H1 (cell line): Measurements from ENCODE around the gene COX10. TPM values are rescaled to one million over a fixed set of nuclear protein-coding genes. Genes with fewer than 3 reads are reported as not detected.
A peak's percentile ranks its signal among the peaks of the same experiment; 100 is the strongest.

Experiments
- CTCF ChIA-PET: fragments of 300-600 bp; sonication (Branson Sonifier 250); formaldehyde crosslinking; loops from one replicate; lab custom pipeline; 2021; ENCODE audit not compliant: partially characterized antibody; lab: Charles Lee
- POLR2A ChIA-PET: fragments of 300-600 bp; sonication (Branson Sonifier 250); formaldehyde crosslinking; loops from one replicate; lab custom pipeline; 2021; ENCODE audit warnings: inconsistent platforms; ENCODE audit not compliant: partially characterized antibody; lab: Charles Lee
- DNase-seq, 2 experiments: peaks; one replicate each; pipeline versions ENCODE4 v3.0.0 to v3.0.0-alpha.2; 2010 to 2022; ENCODE audit warnings: low spot score in 2 of 2, low read depth in 1 of 2, mixed read lengths in 1 of 2
- FAIRE-seq: peaks from 2 replicates; lab custom pipeline; 2011; peaks lifted over from hg19 to GRCh38; lab: Jason Lieb, UNC
- H2AFZ ChIP-seq: 2 replicates; pipeline ENCODE4 v1.8.1; 2012; ENCODE audit warnings: low read length, inconsistent platforms
- H2AK5ac ChIP-seq: 2 replicates; pipeline ENCODE4 v1.6.1; 2013; ENCODE audit warnings: low read depth, low read length
- H2BK120ac ChIP-seq: replicated peaks from 2 replicates; pipeline ENCODE3; 2013; ENCODE audit warnings: low read depth, low read length, inconsistent platforms
- H2BK12ac ChIP-seq: 2 replicates; pipeline ENCODE4 v1.6.1; 2013; ENCODE audit warnings: low read depth, low read length
- H2BK15ac ChIP-seq: 2 replicates; pipeline ENCODE4 v1.6.1; 2013; ENCODE audit warnings: low read length
- H2BK20ac ChIP-seq: 2 replicates; pipeline ENCODE4 v1.6.1; 2013; ENCODE audit warnings: low read length
- H2BK5ac ChIP-seq: 2 replicates; pipeline ENCODE4 v1.6.1; 2013; ENCODE audit warnings: low read depth, low read length
- H3K14ac ChIP-seq: 2 replicates; pipeline ENCODE4 v1.6.1; 2013; ENCODE audit warnings: inconsistent platforms; ENCODE audit not compliant: insufficient read length
- H3K18ac ChIP-seq: 2 replicates; pipeline ENCODE4 v1.6.1; 2013; ENCODE audit warnings: low read length; ENCODE audit errors: extremely low read depth
- H3K23ac ChIP-seq: 2 replicates; pipeline ENCODE4 v1.6.1; 2013; ENCODE audit warnings: inconsistent platforms; ENCODE audit not compliant: insufficient read length
- H3K23me2 ChIP-seq: 2 replicates; pipeline ENCODE4 v1.6.1; 2013; ENCODE audit warnings: low read depth, low read length
- H3K27ac ChIP-seq: 2 replicates; pipeline ENCODE4 v1.6.1; 2011; ENCODE audit warnings: low read depth, low read length, inconsistent platforms
- H3K27me3 ChIP-seq, 4 experiments: replicated peaks in 1 of 4; 1 replicate in 1 of 4; 2 replicates in 3 of 4; pipeline versions ENCODE4 v1.6.1 to v1.8.1; 2011 to 2013; ENCODE audit warnings: low read length in 3 of 4, mild to moderate bottlenecking in 3 of 4, inconsistent platforms in 2 of 4, mixed read lengths in 2 of 4, moderate library complexity in 1 of 4; ENCODE audit not compliant: control insufficient read depth in 3 of 4, insufficient read depth in 3 of 4; ENCODE audit errors: extremely low read depth in 1 of 4
- H3K36me3 ChIP-seq, 4 experiments: 2 replicates each; pipeline versions ENCODE4 v1.6.1 to v1.8.1; 2011 to 2013; ENCODE audit warnings: mild to moderate bottlenecking in 4 of 4, low read length in 3 of 4, moderate library complexity in 2 of 4, control low read depth in 1 of 4, inconsistent platforms in 1 of 4; ENCODE audit not compliant: insufficient read depth in 4 of 4, control insufficient read depth in 2 of 4
- H3K4ac ChIP-seq: replicated peaks from 2 replicates; pipeline ENCODE3; 2013; ENCODE audit warnings: low read length, low read depth, mixed read lengths, inconsistent platforms; ENCODE audit not compliant: insufficient read length
- H3K4me1 ChIP-seq, 4 experiments: replicated peaks in 1 of 4; 1 replicate in 1 of 4; 2 replicates in 3 of 4; pipeline versions ENCODE4 v1.6.1 to v1.8.1; 2011 to 2013; ENCODE audit warnings: low read length in 3 of 4, inconsistent platforms in 2 of 4, mixed read lengths in 1 of 4; ENCODE audit not compliant: insufficient read depth in 4 of 4, control insufficient read depth in 3 of 4
- H3K4me2 ChIP-seq, 2 experiments: 2 replicates each; pipeline versions ENCODE4 v1.6.1 to v1.8.1; 2011 to 2013; ENCODE audit warnings: low read depth in 2 of 2, low read length in 2 of 2, control low read depth in 1 of 2, inconsistent platforms in 1 of 2, mild to moderate bottlenecking in 1 of 2; ENCODE audit not compliant: insufficient read depth in 1 of 2
- H3K4me3 ChIP-seq, 4 experiments: fragments of 200-600, 300-600 bp in 1 of 4; sonication (generic), shearing (Covaris generic), sonication (Bioruptor Twin) in 1 of 4; 2 replicates each; pipeline versions ENCODE4 v1.5.1 to v1.8.1; 2011 to 2016; ENCODE audit warnings: low read length in 4 of 4, low read depth in 3 of 4, control low read depth in 2 of 4, inconsistent platforms in 2 of 4, mild to moderate bottlenecking in 2 of 4, mixed read lengths in 1 of 4, moderate library complexity in 1 of 4; ENCODE audit not compliant: insufficient read depth in 2 of 4; ENCODE audit errors: extremely low read depth in 1 of 4
- H3K56ac ChIP-seq: replicated peaks from 2 replicates; pipeline ENCODE3; 2013; ENCODE audit warnings: low read depth, mild to moderate bottlenecking, mixed read lengths, low read length, inconsistent platforms; ENCODE audit not compliant: insufficient read length
- H3K79me1 ChIP-seq: 2 replicates; pipeline ENCODE4 v1.6.1; 2013; ENCODE audit warnings: low read depth, low read length, control low read depth
- H3K79me2 ChIP-seq, 2 experiments: 2 replicates each; pipeline versions ENCODE4 v1.6.1 to v1.8.1; 2012 to 2013; ENCODE audit warnings: low read length in 2 of 2, mild to moderate bottlenecking in 2 of 2, inconsistent platforms in 1 of 2; ENCODE audit not compliant: insufficient read depth in 2 of 2, control insufficient read depth in 1 of 2
- H3K9ac ChIP-seq, 4 experiments: replicated peaks in 1 of 4; 1 replicate in 1 of 4; 2 replicates in 3 of 4; pipeline versions ENCODE4 v1.6.1 to v1.8.1; 2011 to 2013; ENCODE audit warnings: low read depth in 3 of 4, low read length in 3 of 4, control low read depth in 2 of 4, mild to moderate bottlenecking in 2 of 4, moderate library complexity in 2 of 4, inconsistent platforms in 1 of 4; ENCODE audit errors: extremely low read depth in 1 of 4
- H3K9me3 ChIP-seq, 2 experiments: 2 replicates each; pipeline versions ENCODE4 v1.6.1 to v1.8.1; 2012 to 2013; ENCODE audit warnings: mild to moderate bottlenecking in 2 of 2, moderate library complexity in 2 of 2, control low read depth in 1 of 2, inconsistent platforms in 1 of 2, low read depth in 1 of 2, low read length in 1 of 2, mixed read lengths in 1 of 2; ENCODE audit not compliant: insufficient read depth in 2 of 2
- H4K20me1 ChIP-seq, 2 experiments: replicated peaks in 1 of 2; 2 replicates each; pipeline versions ENCODE3 to v1.8.1; 2011 to 2013; ENCODE audit warnings: inconsistent platforms in 2 of 2, low read length in 2 of 2, mild to moderate bottlenecking in 1 of 2; ENCODE audit not compliant: insufficient read depth in 2 of 2, control insufficient read depth in 1 of 2
- H4K5ac ChIP-seq: 2 replicates; pipeline ENCODE4 v1.6.1; 2013; ENCODE audit warnings: low read length, low read depth, mixed read lengths, inconsistent platforms; ENCODE audit not compliant: insufficient read length
- H4K8ac ChIP-seq: 2 replicates; pipeline ENCODE4 v1.8.0; 2013; ENCODE audit warnings: mild to moderate bottlenecking, moderate library complexity, low read length, inconsistent platforms; ENCODE audit not compliant: insufficient read depth; ENCODE audit errors: extremely low read depth
- H4K91ac ChIP-seq: replicated peaks from 2 replicates; pipeline ENCODE3; 2013; ENCODE audit warnings: low read length, mixed read lengths, inconsistent platforms; ENCODE audit not compliant: insufficient read length
- CREB1 ChIP-seq: IDR thresholded peaks from 2 replicates; pipeline ENCODE4 v1.6.1; 2012; ENCODE audit warnings: inconsistent platforms
- EGR1 ChIP-seq: IDR thresholded peaks from 2 replicates; pipeline ENCODE4 v1.6.1; 2011; ENCODE audit warnings: low read depth, low read length, borderline replicate concordance
- KDM1A ChIP-seq: fragments of 200-600, 300-600 bp; sonication (generic); IDR thresholded peaks from 2 replicates; pipeline ENCODE4 v1.7.1; 2016; ENCODE audit warnings: mild to moderate bottlenecking, low read length, borderline replicate concordance
- MAFK ChIP-seq: IDR thresholded peaks from 2 replicates; pipeline ENCODE4 v1.6.1; 2012; ENCODE audit warnings: low read depth, mild to moderate bottlenecking, improper control_type of control experiment, low read length
- NRF1 ChIP-seq: IDR thresholded peaks from 2 replicates; pipeline ENCODE4 v1.6.1; 2011; ENCODE audit warnings: mild to moderate bottlenecking, low read depth, low read length, improper control_type of control experiment
- PHF8 ChIP-seq: fragments of 200-600 bp; sonication (generic); conservative IDR thresholded peaks from 2 replicates; pipeline ENCODE4 v1.7.1; 2012; ENCODE audit warnings: low read depth, mild to moderate bottlenecking, inconsistent platforms, low read length, moderate library complexity
- SIRT6 ChIP-seq: IDR thresholded peaks from one replicate; pipeline ENCODE4 v1.7.1; 2012; ENCODE audit warnings: low read length, inconsistent platforms
- SP4 ChIP-seq: IDR thresholded peaks from 2 replicates; pipeline ENCODE4 v1.6.1; 2012; ENCODE audit warnings: low read length, inconsistent platforms
- SUZ12 ChIP-seq: fragments of 200-600 bp; sonication (generic); IDR thresholded peaks from 2 replicates; pipeline ENCODE4 v1.6.1; 2012; ENCODE audit warnings: mild to moderate bottlenecking, inconsistent platforms, low read length, moderate library complexity, mixed read lengths
- TAF1 ChIP-seq: IDR thresholded peaks from 2 replicates; pipeline ENCODE4 v1.6.1; 2011; ENCODE audit warnings: mild to moderate bottlenecking, low read depth, low read length
- WGBS, 2 experiments: shearing (Covaris generic) in 1 of 2; methylation state at CpG; one replicate each; pipeline versions ENCODE4 v1.1.6 to v1.1.7; 2013 to 2015; ENCODE audit warnings: low lambda C conversion rate in 2 of 2, mixed read lengths in 2 of 2, inconsistent platforms in 1 of 2, low coverage in 1 of 2, missing lambda C conversion rate in 1 of 2; ENCODE audit not compliant: insufficient replicate concordance in 2 of 2, insufficient coverage in 1 of 2, insufficient read length in 1 of 2; ENCODE audit errors: extremely low coverage in 1 of 2, missing lambda C conversion rate in 1 of 2; 5-methylcytosine and 5-hydroxymethylcytosine counted together
- polyA plus RNA-seq, 7 experiments: library from polyadenylated mRNA; depleted of rRNA in 3 of 7; stranded (reverse) in 5 of 7; unstranded in 2 of 7; fragments of >200 nt in 5 of 7; fragments of 200-250 nt in 2 of 7; gene quantifications; 1 replicate in 5 of 7; 2 replicates in 1 of 7; 4 replicates in 1 of 7; pipeline versions ENCODE4 v1.2.1 to v1.2.3, GENCODE V29; 2011 to 2013; ENCODE audit warnings: missing spikeins in 2 of 7, mixed read lengths in 2 of 7
- total RNA-seq: library from RNA; stranded (reverse); fragmentation: NEBNext Ultra II Directional; extraction: Animal tissue kit (Norgen Biotek cat#: 25700); gene quantifications from 2 replicates; pipeline ENCODE4 v1.2.1, GENCODE V29; 2021

Gene COX10
- total and polyA plus RNA-seq, 2 of the 8 experiments (the other 6 are each of a cell fraction or from before 2014, with no cell fraction given), result 18.0 to 23.0 TPM

- CTCF ChIA-PET, result interaction anchor here (0.9 to 1.4 kb wide), 5 partner anchors 11 to 114 kb away, joined by 3 to 8 read pairs (median 4); no protein-coding TSS in a partner anchor
Observed at GRCh38 chr17:14202388-14203166, 133.3 kb downstream of the COX10 start.

More at GRCh38 chr17:14202388-14203166, 133.3 kb downstream of the COX10 start:
- H3K36me3 ChIP-seq, result no peaks in the 10 kb centered on the region; a peak in 1 of 8 replicates
- no peak overlapping the region for H2AFZ ChIP-seq
- TF ChIP-seq SIRT6 (no peak), TAF1 (no peak), KDM1A (no peak), NRF1 (no peak), MAFK (no peak), SUZ12 (no peak), EGR1 (no peak), PHF8 (no peak), CREB1 (no peak), SP4 (no peak)
- no peaks in the 10 kb centered on the region for H3K79me2 ChIP-seq
- no peak overlapping the region for H4K91ac ChIP-seq
- no peak overlapping the region for H3K4ac ChIP-seq
- H2AK5ac ChIP-seq, result no peak overlapping the region; the same call in 1 of the 2 replicates
- H4K5ac ChIP-seq, result no peak overlapping the region
- no peak overlapping the region for H2BK15ac ChIP-seq
- no peak overlapping the region for H3K18ac ChIP-seq
- H3K27me3 ChIP-seq, result no peaks in the 10 kb centered on the region
- H3K56ac ChIP-seq, result no peak overlapping the region
- H2BK120ac ChIP-seq, result no peak overlapping the region
- H3K9me3 ChIP-seq, result no peaks in the 10 kb centered on the region
- POLR2A ChIA-PET, result interaction anchor here (1.0 kb wide), 1 partner anchor 9 kb away, joined by 3 read pairs; no protein-coding TSS in a partner anchor
- WGBS, 2 experiments, result 95% methylated on average over 9 of the region's 10 CpGs; no CpG with 5 or more reads in 1 of the 2 experiments
- H4K20me1 ChIP-seq, result no peaks in the 10 kb centered on the region
- DNase-seq, result no peak
- H2BK20ac ChIP-seq, result no peak overlapping the region
- no peaks in the 10 kb centered on the region for H3K23me2 ChIP-seq
- H3K79me1 ChIP-seq, result no peaks in the 10 kb centered on the region
- no peak overlapping the region for H3K4me3 ChIP-seq
- no peak overlapping the region for H3K9ac ChIP-seq
- no peaks in the 10 kb centered on the region; a peak in 1 of 7 replicates for H3K4me1 ChIP-seq
- FAIRE-seq, result no peak
- no peak overlapping the region for H3K23ac ChIP-seq
- no peak overlapping the region for H4K8ac ChIP-seq
- no peak overlapping the region for H2BK5ac ChIP-seq
- no peak overlapping the region for H3K27ac ChIP-seq
- H3K14ac ChIP-seq, result no peak overlapping the region
- no peak overlapping the region for H3K4me2 ChIP-seq
- peak overlapping the region; percentile 19; the same call in 1 of the 2 replicates for H2BK12ac ChIP-seq
